Activated CD4-positive, CD25-positive, alpha-beta regulatory T cell treated with anti-CD3 and anti-CD28 coated beads, Interleukin-2, amount 50 U/mL, for 72 hours (primary cell): ENCODE measurements around the gene RBMS2.
"Not testable (repeated sequence)": the region's sequence is repeated elsewhere in the genome, so short reads cannot be mapped to it uniquely, and the experiment has no call there.

Experiments
- DNase-seq: peaks from one replicate; pipeline ENCODE4 v3.0.0; 2021

The RBMS2 gene

GRCh38 chr12:56521590-56522371 is at the start of gene RBMS2:
Gene RBMS2 (plus strand): TSS chr12:56521820. CDS start chr12:56522024, 204 bp downstream.
- DNase-seq, result no peak

GRCh38 chr12:56474389-56474788 is 47.2 kb upstream of the RBMS2 start:
- DNase-seq, result no peak

GRCh38 chr12:56476143-56476542 is 45.5 kb upstream of the RBMS2 start:
- DNase-seq, result no peak

GRCh38 chr12:56476972-56477432 is 44.6 kb upstream of the RBMS2 start:
- no peak for DNase-seq

- no peak for DNase-seq
These were observed 43.9 kb upstream of the RBMS2 start for GRCh38 chr12:56477521-56478225.

- no peak for DNase-seq
These were observed 42.0 kb upstream of the RBMS2 start for GRCh38 chr12:56479625-56480024.

- DNase-seq, result no peak
These were observed 37.1 kb upstream of the RBMS2 start for GRCh38 chr12:56484566-56484965.

GRCh38 chr12:56486694-56487093 is 34.9 kb upstream of the RBMS2 start:
- no peak for DNase-seq

GRCh38 chr12:56487448-56488040 is 34.1 kb upstream of the RBMS2 start:
- no peak for DNase-seq

GRCh38 chr12:56488041-56488955 is 33.3 kb upstream of the RBMS2 start, which contains the start of gene GLS2:
Gene GLS2 (minus strand): TSS chr12:56488161. CDS start chr12:56488118, 43 bp downstream.
- peak; percentile 59 for DNase-seq

- no peak for DNase-seq
These were observed 31.3 kb upstream of the RBMS2 start for GRCh38 chr12:56490360-56490759.

GRCh38 chr12:56493409-56494105 is 28.1 kb upstream of the RBMS2 start:
- not testable (repeated sequence) for DNase-seq

- DNase-seq, result not testable (repeated sequence)
These were observed 27.6 kb upstream of the RBMS2 start for GRCh38 chr12:56494106-56494415.

- DNase-seq, result not testable (repeated sequence)
These were observed 27.1 kb upstream of the RBMS2 start for GRCh38 chr12:56494481-56494880.

- DNase-seq, result peak; percentile 55
These were observed 24.9 kb upstream of the RBMS2 start for GRCh38 chr12:56496704-56497103.

- not testable (repeated sequence) for DNase-seq
These were observed 23.3 kb upstream of the RBMS2 start for GRCh38 chr12:56498126-56498902.

- not testable (repeated sequence) for DNase-seq
These were observed 22.2 kb upstream of the RBMS2 start for GRCh38 chr12:56499452-56499851.

GRCh38 chr12:56499879-56500278 is 21.7 kb upstream of the RBMS2 start:
- DNase-seq, result not testable (repeated sequence)

- no peak for DNase-seq
These were observed 10.8 kb upstream of the RBMS2 start for GRCh38 chr12:56510786-56511185.

- not testable (repeated sequence) for DNase-seq
These were observed 7.7 kb upstream of the RBMS2 start for GRCh38 chr12:56514014-56514318.

GRCh38 chr12:56517854-56518253 is 3.8 kb upstream of the RBMS2 start:
- DNase-seq, result no peak
